OCI-LY3 (cell line): Measurements from ENCODE around the gene KRTCAP2.

ENCODE experiments used
- CTCF ChIP-seq: fragments of 200-600, 300-600 bp; sonication (generic); IDR thresholded peaks from 2 replicates; pipeline ENCODE4 v1.5.1; 2014; ENCODE audit warnings: antibody characterized with exemption, low read length, low read depth
- EZH2phosphoT487 ChIP-seq: fragments of 200-600 bp; shearing (Covaris generic); IDR thresholded peaks from 2 replicates; pipeline ENCODE4 v1.6.1; 2018; ENCODE audit warnings: antibody characterized with exemption, mixed run types, low read depth

- no peak for TF ChIP-seq EZH2phosphoT487
- TF ChIP-seq CTCF: no peak
These were observed 5.5 kb upstream of the KRTCAP2 start for GRCh38 chr1:155178441-155179111.
